DND-41 (cell line): ENCODE data around the gene WDR83.

Source experiments
- ATAC-seq: fragments of 200-7000 bp; cut with Tn5 transposase; 3 replicates; pipeline ENCODE4 v1.9.1; 2021; ENCODE audit warnings: low read depth; ENCODE audit not compliant: insufficient read depth
- DNase-seq: peaks from one replicate; pipeline ENCODE4 v3.0.0-alpha.2; 2020
- H2AFZ ChIP-seq: 2 replicates; pipeline ENCODE4 v1.6.0; 2012; ENCODE audit warnings: low read depth, low read length
- H3K27ac ChIP-seq: 2 replicates; pipeline ENCODE4 v1.5.1; 2012; ENCODE audit warnings: low read length, inconsistent platforms
- H3K27me3 ChIP-seq: fragments of 200-600 bp; sonication (generic); 2 replicates; pipeline ENCODE4 v1.6.0; 2012; ENCODE audit warnings: low read length, mild to moderate bottlenecking, inconsistent platforms; ENCODE audit not compliant: insufficient read depth, poor library complexity
- H3K36me3 ChIP-seq: 2 replicates; pipeline ENCODE4 v1.5.1; 2012; ENCODE audit warnings: low read length, inconsistent platforms; ENCODE audit not compliant: insufficient read depth
- H3K4me1 ChIP-seq: 2 replicates; pipeline ENCODE4 v1.5.1; 2012; ENCODE audit warnings: mild to moderate bottlenecking, low read length; ENCODE audit not compliant: insufficient read depth
- H3K4me2 ChIP-seq: 2 replicates; pipeline ENCODE4 v1.6.0; 2012; ENCODE audit warnings: mild to moderate bottlenecking, moderate library complexity, low read length, inconsistent platforms; ENCODE audit not compliant: insufficient read depth
- H3K4me3 ChIP-seq, 2 experiments: fragments of 200-600 bp in 1 of 2; shearing (Covaris generic) in 1 of 2; 2 replicates each; pipeline ENCODE4 v1.5.1; 2012 to 2016; ENCODE audit warnings: inconsistent platforms in 2 of 2, low read length in 2 of 2, mild to moderate bottlenecking in 2 of 2, low read depth in 1 of 2, moderate library complexity in 1 of 2
- H3K79me2 ChIP-seq: 2 replicates; pipeline ENCODE4 v1.6.0; 2012; ENCODE audit warnings: low read length, inconsistent platforms; ENCODE audit not compliant: insufficient read depth
- H3K9ac ChIP-seq: 2 replicates; pipeline ENCODE4 v1.6.0; 2012; ENCODE audit warnings: low read depth, mild to moderate bottlenecking, inconsistent platforms, low read length, moderate library complexity
- H3K9me3 ChIP-seq: 2 replicates; pipeline ENCODE4 v1.5.1; 2012; ENCODE audit warnings: low read length, moderate library complexity, mild to moderate bottlenecking, inconsistent platforms; ENCODE audit not compliant: insufficient read depth, severe bottlenecking
- H4K20me1 ChIP-seq: 2 replicates; pipeline ENCODE4 v1.6.0; 2012; ENCODE audit warnings: low read length; ENCODE audit not compliant: insufficient read depth
- CTCF ChIP-seq: IDR thresholded peaks from 2 replicates; pipeline ENCODE4 v1.5.1; 2012; ENCODE audit warnings: borderline replicate concordance, low read length, moderate library complexity, mild to moderate bottlenecking; ENCODE audit not compliant: poor library complexity, severe bottlenecking; ENCODE audit errors: extremely low read depth
- EZH2 ChIP-seq: IDR thresholded peaks from 3 replicates; pipeline ENCODE4 v1.6.1; 2012; ENCODE audit warnings: borderline replicate concordance, low read depth, mild to moderate bottlenecking, moderate library complexity, low read length, inconsistent platforms; ENCODE audit not compliant: severe bottlenecking

WDR83 gene

GRCh38 chr19:12646551-12646950, 20.1 kb upstream of the WDR83 start:
- H3K27me3 ChIP-seq = no peaks in the 10 kb centered on the region
- DNase-seq = no peak
- H3K27ac ChIP-seq = no peak overlapping the region
- no peak overlapping the region for H3K9ac ChIP-seq
- no peak overlapping the region for H2AFZ ChIP-seq
- H3K36me3 ChIP-seq = no peaks in the 10 kb centered on the region
- no peak overlapping the region for H3K4me3 ChIP-seq
- no peaks in the 10 kb centered on the region for H3K4me1 ChIP-seq
- H3K9me3 ChIP-seq = no peaks in the 10 kb centered on the region
- ATAC-seq = no peak
- TF ChIP-seq CTCF = no peak
- TF ChIP-seq EZH2 = no peak
- no peaks in the 10 kb centered on the region for H3K79me2 ChIP-seq
- H4K20me1 ChIP-seq = no peaks in the 10 kb centered on the region
- no peak overlapping the region for H3K4me2 ChIP-seq

- no peak for TF ChIP-seq CTCF
- no peak for TF ChIP-seq EZH2
- no peaks in the 10 kb centered on the region for H3K27me3 ChIP-seq
- H4K20me1 ChIP-seq = no peaks in the 10 kb centered on the region
- H3K9ac ChIP-seq = no peak overlapping the region
- H3K36me3 ChIP-seq = no peaks in the 10 kb centered on the region
- H3K4me3 ChIP-seq = no peak overlapping the region
- no peaks in the 10 kb centered on the region for H3K79me2 ChIP-seq
- no peaks in the 10 kb centered on the region for H3K4me1 ChIP-seq
- H2AFZ ChIP-seq = no peak overlapping the region
- H3K9me3 ChIP-seq = no peaks in the 10 kb centered on the region
- no peak for DNase-seq
- ATAC-seq = no peak
- H3K4me2 ChIP-seq = no peak overlapping the region
- no peak overlapping the region for H3K27ac ChIP-seq
Measured at GRCh38 chr19:12647047-12647446, 19.6 kb upstream of the WDR83 start.

- no peaks in the 10 kb centered on the region for H3K27me3 ChIP-seq
- peak; percentile 36 for DNase-seq
- H3K4me3 ChIP-seq = no peak overlapping the region
Measured at GRCh38 chr19:12647490-12648071, 19.0 kb upstream of the WDR83 start.

More at GRCh38 chr19:12647490-12648071, 19.0 kb upstream of the WDR83 start:
- Histone ChIP-seq H4K20me1 (no peaks in the 10 kb centered on the region), H2AFZ (no peak overlapping the region), H3K27ac (no peak overlapping the region), H3K79me2 (no peaks in the 10 kb centered on the region), H3K9ac (no peak overlapping the region), H3K9me3 (no peaks in the 10 kb centered on the region), H3K36me3 (no peaks in the 10 kb centered on the region), H3K4me2 (no peak overlapping the region), H3K4me1 (no peaks in the 10 kb centered on the region)
- TF ChIP-seq EZH2 (no peak), CTCF (no peak)
- ATAC-seq = peak; percentile 64
